ENCODE data around the gene LHX3. TPM values are rescaled to one million over a fixed set of nuclear protein-coding genes. Genes with fewer than 3 reads are reported as not detected.

LHX3 gene
- total and polyA plus RNA-seq, 10 donors: not detected

GRCh38 chr9:136179101-136179616 is 25.8 kb downstream of the LHX3 start:
- H3K9me3 ChIP-seq: no peaks in the 10 kb centered on the region
- intact Hi-C loops (cut with DNase I; ENCODE audit: low total_unique reads): no loop called here
- H3K4me1 ChIP-seq: no peaks in the 10 kb centered on the region

DNA sequence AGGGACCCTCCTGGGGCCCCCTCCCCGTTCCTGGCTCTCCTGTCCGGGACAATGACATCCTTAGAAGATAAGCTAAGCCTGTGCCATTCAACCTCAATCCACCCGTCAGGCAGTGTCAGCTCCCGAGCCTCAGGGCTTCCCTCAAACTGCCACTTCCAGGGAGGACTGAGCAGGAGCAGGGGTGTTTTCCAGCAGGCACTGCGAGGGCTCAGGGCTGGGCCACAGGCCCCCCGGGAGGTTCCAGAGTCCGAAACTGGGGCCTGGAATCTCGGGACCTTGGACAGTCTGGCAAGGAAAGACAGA is 26.2 kb downstream of the LHX3 start:
- no peak overlapping the region for H3K27ac ChIP-seq
- intact Hi-C loops (cut with DNase I; ENCODE audit: low total_unique reads): no loop called here
- WGBS, 5 donors: 42 to 68% (median 50%) methylated on average over 4 to 8 of the region's 8 CpGs

More at GRCh38 chr9:136179101-136179616, 25.8 kb downstream of the LHX3 start:
- no peak for DNase-seq
- H3K27me3 ChIP-seq (replicated peaks in 1 of 7): peaks cover 0 to 48% (median 0%) of the 10 kb centered on the region in 7 donors
- 62 to 72% (median 66%) methylated on average over 11 to 12 of the region's 12 CpGs for WGBS, 5 donors
- no peaks in the 10 kb centered on the region for H3K36me3 ChIP-seq
- no peak overlapping the region for H3K4me3 ChIP-seq
- TF ChIP-seq POLR2A (IDR thresholded peaks at IDR 0.05) (no peak), POLR2AphosphoS5 (IDR thresholded peaks at IDR 0.05) (no peak)
- TF ChIP-seq, protein P1, sequence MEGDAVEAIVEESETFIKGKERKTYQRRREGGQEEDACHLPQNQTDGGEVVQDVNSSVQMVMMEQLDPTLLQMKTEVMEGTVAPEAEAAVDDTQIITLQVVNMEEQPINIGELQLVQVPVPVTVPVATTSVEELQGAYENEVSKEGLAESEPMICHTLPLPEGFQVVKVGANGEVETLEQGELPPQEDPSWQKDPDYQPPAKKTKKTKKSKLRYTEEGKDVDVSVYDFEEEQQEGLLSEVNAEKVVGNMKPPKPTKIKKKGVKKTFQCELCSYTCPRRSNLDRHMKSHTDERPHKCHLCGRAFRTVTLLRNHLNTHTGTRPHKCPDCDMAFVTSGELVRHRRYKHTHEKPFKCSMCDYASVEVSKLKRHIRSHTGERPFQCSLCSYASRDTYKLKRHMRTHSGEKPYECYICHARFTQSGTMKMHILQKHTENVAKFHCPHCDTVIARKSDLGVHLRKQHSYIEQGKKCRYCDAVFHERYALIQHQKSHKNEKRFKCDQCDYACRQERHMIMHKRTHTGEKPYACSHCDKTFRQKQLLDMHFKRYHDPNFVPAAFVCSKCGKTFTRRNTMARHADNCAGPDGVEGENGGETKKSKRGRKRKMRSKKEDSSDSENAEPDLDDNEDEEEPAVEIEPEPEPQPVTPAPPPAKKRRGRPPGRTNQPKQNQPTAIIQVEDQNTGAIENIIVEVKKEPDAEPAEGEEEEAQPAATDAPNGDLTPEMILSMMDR (IDR thresholded peaks at IDR 0.05 in 8 of 11, conservative IDR thresholded peaks at IDR 0.05 in 3 of 11): no peak
- no peak overlapping the region for H3K27ac ChIP-seq

DNA sequence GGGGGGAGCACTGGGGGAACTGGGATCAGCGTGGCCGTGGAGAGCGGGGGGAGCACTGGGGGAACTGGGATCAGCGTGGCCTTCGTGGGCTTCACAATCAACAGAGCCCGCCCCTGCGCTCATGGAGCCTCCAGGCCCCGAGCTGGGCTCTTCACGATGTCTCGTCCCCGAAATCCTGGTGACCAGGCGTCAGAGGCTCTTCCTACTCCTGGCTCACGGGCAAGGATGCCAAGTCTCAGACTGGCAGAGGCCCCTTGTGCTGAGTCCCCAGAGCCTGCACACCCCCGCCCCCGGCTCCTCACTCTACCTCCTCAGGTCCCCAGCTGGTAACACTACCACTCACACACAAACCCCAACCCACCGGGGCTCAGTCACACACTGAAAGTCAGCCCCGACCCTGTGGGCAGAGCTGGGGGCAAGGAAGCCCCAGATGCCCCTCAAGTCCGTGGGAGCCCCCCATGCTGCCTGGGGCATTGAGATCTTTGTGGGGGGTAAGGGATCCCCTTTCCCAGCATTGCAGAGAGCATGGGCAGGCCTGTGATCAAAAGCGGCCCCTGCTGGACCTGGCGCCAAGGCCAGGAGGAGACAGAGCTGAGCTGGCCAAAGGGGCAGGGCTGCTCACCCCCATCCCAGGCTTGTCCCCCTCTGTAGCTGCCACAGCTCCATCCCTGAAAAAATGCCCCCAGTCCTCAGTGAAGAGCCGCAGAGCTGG is 26.7 kb downstream of the LHX3 start:
- intact Hi-C loops (cut with DNase I; ENCODE audit: low total_unique reads): no loop called here
- Histone ChIP-seq H3K27ac (no peak overlapping the region), H3K36me3 (no peaks in the 10 kb centered on the region), H3K4me3 (no peak overlapping the region), H3K9me3 (no peaks in the 10 kb centered on the region), H3K4me1 (no peaks in the 10 kb centered on the region), H3K27me3 (replicated peaks in 1 of 7) (peaks cover 0 to 45% (median 0%) of the 10 kb centered on the region in 7 donors)
- TF ChIP-seq POLR2A (IDR thresholded peaks at IDR 0.05): no peak
- 79 to 90% (median 82%) methylated on average over 21 of the region's 21 CpGs for WGBS, 5 donors
- no peak for DNase-seq

More for the DNA sequence above, 26.2 kb downstream of the LHX3 start:
- H3K36me3 ChIP-seq: no peaks in the 10 kb centered on the region
- DNase-seq: no peak
- no peak for TF ChIP-seq POLR2A (IDR thresholded peaks at IDR 0.05)
- no peak for TF ChIP-seq POLR2AphosphoS5 (IDR thresholded peaks at IDR 0.05)
- TF ChIP-seq, protein P1 (IDR thresholded peaks at IDR 0.05 in 8 of 11, conservative IDR thresholded peaks at IDR 0.05 in 3 of 11): no peak
- H3K9me3 ChIP-seq: no peaks in the 10 kb centered on the region
- no peaks in the 10 kb centered on the region for H3K4me1 ChIP-seq
- H3K4me3 ChIP-seq: no peak overlapping the region
- peaks cover 0 to 48% (median 0%) of the 10 kb centered on the region in 7 donors for H3K27me3 ChIP-seq (replicated peaks in 1 of 7)

GRCh38 chr9:136177224-136177623 is 27.7 kb downstream of the LHX3 start:
- 86 to 92% (median 89%) methylated on average over 4 to 14 of the region's 14 CpGs for WGBS, 5 donors
- intact Hi-C loops (cut with DNase I; ENCODE audit: low total_unique reads): no loop called here

More at GRCh38 chr9:136177224-136177623, 27.7 kb downstream of the LHX3 start:
- DNase-seq: no peak
- Histone ChIP-seq H3K9me3 (no peaks in the 10 kb centered on the region), H3K4me3 (no peak overlapping the region), H3K36me3 (no peaks in the 10 kb centered on the region), H3K27ac (no peak overlapping the region), H3K4me1 (no peaks in the 10 kb centered on the region), H3K27me3 (replicated peaks in 1 of 7) (peaks cover 0 to 44% (median 0%) of the 10 kb centered on the region in 7 donors)
- TF ChIP-seq POLR2AphosphoS5 (IDR thresholded peaks at IDR 0.05): no peak
- no peak for TF ChIP-seq POLR2A (IDR thresholded peaks at IDR 0.05)
- TF ChIP-seq, protein P1 (IDR thresholded peaks at IDR 0.05 in 8 of 11, conservative IDR thresholded peaks at IDR 0.05 in 3 of 11): no peak
